ENCODE data around the gene PACS2.

The PACS2 gene

GRCh38 chr14:105311838-105312237 lies 2.7 kb upstream of the PACS2 start:
- DNase-seq (ENCODE audit: low read depth in 1 of 2, low spot score in 1 of 2) = no peak
- no peak for TF ChIP-seq JUND (IDR thresholded peaks at IDR 0.05; ENCODE audit: low read depth)
- in situ Hi-C loops (cut with HindIII; ENCODE audit: low pct_unique_long_range_greater_than_20kb, low sequenced_read_pairs) = no loop called here

- no peak for DNase-seq (ENCODE audit: low read depth in 1 of 2, low spot score in 1 of 2)
- in situ Hi-C loops (cut with HindIII; ENCODE audit: low pct_unique_long_range_greater_than_20kb, low sequenced_read_pairs) = no loop called here
- no peak for TF ChIP-seq JUND (IDR thresholded peaks at IDR 0.05; ENCODE audit: low read depth)
Measured at GRCh38 chr14:105312973-105313372, 1.6 kb upstream of the PACS2 start.

- peak in 1 of 2 experiments; percentile 58 for DNase-seq (ENCODE audit: low read depth in 1 of 2, low spot score in 1 of 2)
- in situ Hi-C loops (cut with HindIII; ENCODE audit: low pct_unique_long_range_greater_than_20kb, low sequenced_read_pairs) = no loop called here
- no peak for TF ChIP-seq JUND (IDR thresholded peaks at IDR 0.05; ENCODE audit: low read depth)
Measured at GRCh38 chr14:105313381-105314286, 914 bp upstream of the PACS2 start.

GRCh38 chr14:105315211-105315721 lies 718 bp downstream of the PACS2 start:
- in situ Hi-C loops (cut with HindIII; ENCODE audit: low pct_unique_long_range_greater_than_20kb, low sequenced_read_pairs) = no loop called here
- no peak for TF ChIP-seq JUND (IDR thresholded peaks at IDR 0.05; ENCODE audit: low read depth)
- DNase-seq (ENCODE audit: low read depth in 1 of 2, low spot score in 1 of 2) = peak; percentile 74 to 96

GRCh38 chr14:105315941-105316576 lies 1.5 kb downstream of the PACS2 start:
- no peak for DNase-seq (ENCODE audit: low read depth in 1 of 2, low spot score in 1 of 2)
- no peak for TF ChIP-seq JUND (IDR thresholded peaks at IDR 0.05; ENCODE audit: low read depth)
- in situ Hi-C loops (cut with HindIII; ENCODE audit: low pct_unique_long_range_greater_than_20kb, low sequenced_read_pairs) = no loop called here

- in situ Hi-C loops (cut with HindIII; ENCODE audit: low pct_unique_long_range_greater_than_20kb, low sequenced_read_pairs) = no loop called here
- TF ChIP-seq JUND (IDR thresholded peaks at IDR 0.05; ENCODE audit: low read depth) = no peak
- DNase-seq (ENCODE audit: low read depth in 1 of 2, low spot score in 1 of 2) = no peak
Measured at GRCh38 chr14:105316577-105316941, 2.0 kb downstream of the PACS2 start.

- no peak for TF ChIP-seq JUND (IDR thresholded peaks at IDR 0.05; ENCODE audit: low read depth)
- DNase-seq (ENCODE audit: low read depth in 1 of 2, low spot score in 1 of 2) = no peak
- in situ Hi-C loops (cut with HindIII; ENCODE audit: low pct_unique_long_range_greater_than_20kb, low sequenced_read_pairs) = no loop called here
Measured at GRCh38 chr14:105316968-105317510, 2.5 kb downstream of the PACS2 start.

- DNase-seq (ENCODE audit: low read depth in 1 of 2, low spot score in 1 of 2) = peak in 1 of 2 experiments; percentile 40
- in situ Hi-C loops (cut with HindIII; ENCODE audit: low pct_unique_long_range_greater_than_20kb, low sequenced_read_pairs) = no loop called here
- no peak for TF ChIP-seq JUND (IDR thresholded peaks at IDR 0.05; ENCODE audit: low read depth)
Measured at GRCh38 chr14:105317546-105317945, 3.0 kb downstream of the PACS2 start.

- in situ Hi-C loops (cut with HindIII; ENCODE audit: low pct_unique_long_range_greater_than_20kb, low sequenced_read_pairs) = no loop called here
- TF ChIP-seq JUND (IDR thresholded peaks at IDR 0.05; ENCODE audit: low read depth) = no peak
- DNase-seq (ENCODE audit: low read depth in 1 of 2, low spot score in 1 of 2) = no peak
Measured at GRCh38 chr14:105322791-105323556, 8.4 kb downstream of the PACS2 start.

GRCh38 chr14:105323663-105324062 lies 9.1 kb downstream of the PACS2 start:
- DNase-seq (ENCODE audit: low read depth in 1 of 2, low spot score in 1 of 2) = no peak
- in situ Hi-C loops (cut with HindIII; ENCODE audit: low pct_unique_long_range_greater_than_20kb, low sequenced_read_pairs) = no loop called here
- no peak for TF ChIP-seq JUND (IDR thresholded peaks at IDR 0.05; ENCODE audit: low read depth)

- no peak for DNase-seq (ENCODE audit: low read depth in 1 of 2, low spot score in 1 of 2)
- TF ChIP-seq JUND (IDR thresholded peaks at IDR 0.05; ENCODE audit: low read depth) = no peak
- in situ Hi-C loops (cut with HindIII; ENCODE audit: low pct_unique_long_range_greater_than_20kb, low sequenced_read_pairs) = no loop called here
Measured at GRCh38 chr14:105324080-105324778, 9.7 kb downstream of the PACS2 start.

GRCh38 chr14:105324871-105325270 lies 10.3 kb downstream of the PACS2 start:
- DNase-seq (ENCODE audit: low read depth in 1 of 2, low spot score in 1 of 2) = no peak
- no peak for TF ChIP-seq JUND (IDR thresholded peaks at IDR 0.05; ENCODE audit: low read depth)
- in situ Hi-C loops (cut with HindIII; ENCODE audit: low pct_unique_long_range_greater_than_20kb, low sequenced_read_pairs) = no loop called here

All from T47D (cell line).